Activated CD4-positive, alpha-beta memory T cell treated with anti-CD3 and anti-CD28 coated beads for 36 hours (primary cell): ENCODE results near the gene TSSK6. TPM values are rescaled to one million over a fixed set of nuclear protein-coding genes. Genes with fewer than 3 reads are reported as not detected.
A peak's percentile ranks its signal among the peaks of the same experiment; 100 is the strongest.
"Not testable (repeated sequence)": the region's sequence is repeated elsewhere in the genome, so short reads cannot be mapped to it uniquely, and the experiment has no call there.

Experiments used
- CTCF ChIA-PET: fragments of 350-600 bp; sonication (Branson Sonifier 250); formaldehyde crosslinking; loops from one replicate; lab custom pipeline; 2021; ENCODE audit warnings: antibody characterized with exemption, inconsistent platforms; lab: Charles Lee
- POLR2A ChIA-PET: fragments of 350-600 bp; sonication (Branson Sonifier 250); formaldehyde crosslinking; loops from one replicate; lab custom pipeline; 2021; ENCODE audit warnings: antibody characterized with exemption; lab: Charles Lee
- DNase-seq: peaks from one replicate; pipeline ENCODE4 v3.0.0-alpha.2; 2020
- H3K27ac Mint-ChIP-seq: one replicate; pipeline ENCODE4 v1.8.0; 2021; ENCODE audit warnings: mixed read lengths
- H3K27me3 Mint-ChIP-seq: one replicate; pipeline ENCODE4 v1.8.0; 2021; ENCODE audit warnings: mixed read lengths
- H3K36me3 Mint-ChIP-seq: one replicate; pipeline ENCODE4 v1.8.0; 2021; ENCODE audit warnings: mixed read lengths
- H3K4me1 Mint-ChIP-seq: one replicate; pipeline ENCODE4 v1.8.0; 2021; ENCODE audit warnings: low read depth, mixed read lengths
- H3K4me3 Mint-ChIP-seq: one replicate; pipeline ENCODE4 v1.8.0; 2021; ENCODE audit warnings: mild to moderate bottlenecking, mixed read lengths
- H3K9me3 Mint-ChIP-seq: one replicate; pipeline ENCODE4 v1.8.0; 2021; ENCODE audit warnings: mixed read lengths
- intact Hi-C: fragments of 100-400 bp; cut with micrococcal nuclease; formaldehyde crosslinking; loops from one replicate; pipeline ENCODE4 v1.15.1; 2023
- total RNA-seq, 2 experiments: library from RNA; stranded (reverse); gene quantifications; one replicate each; pipeline ENCODE4 v1.2.3, GENCODE V29; 2021

The TSSK6 gene
- total RNA-seq, 2 experiments from 2014 or later, result 3.1 to 4.7 TPM

- Mint-ChIP-seq H3K4me3 (no peak overlapping the region), H3K27me3 (no peaks in the 10 kb centered on the region), H3K27ac (peak overlapping the region; percentile 61), H3K36me3 (peaks cover 15% of the 10 kb centered on the region), H3K4me1 (peaks cover 86% of the 10 kb centered on the region), H3K9me3 (no peaks in the 10 kb centered on the region)
- CTCF ChIA-PET, result interaction anchor here (1.0 to 2.2 kb wide), 4 partner anchors 12 to 70 kb away, joined by 3 to 10 read pairs (median 6); partner anchors contain the start of gene GATAD2A
- POLR2A ChIA-PET, result no interaction called here
- DNase-seq, result no peak
- intact Hi-C loops, result loop anchor here (2.0 kb wide), 1 partner anchor 17 kb away; no protein-coding TSS in a partner anchor
Measured at GRCh38 chr19:19475849-19476828, 39.2 kb downstream of the TSSK6 start.

GRCh38 chr19:19475015-19475765 is 40.2 kb downstream of the TSSK6 start:
- peaks cover 85% of the 10 kb centered on the region for H3K4me1 Mint-ChIP-seq
- CTCF ChIA-PET, result interaction anchor here (0.7 to 2.2 kb wide), 3 partner anchors 15 to 45 kb away, joined by 3 to 10 read pairs (median 5); no protein-coding TSS in a partner anchor
- POLR2A ChIA-PET, result interaction anchor here (0.6 kb wide), 1 partner anchor 31 kb away, joined by 3 read pairs; no protein-coding TSS in a partner anchor
- peak overlapping the region; percentile 84 for H3K27ac Mint-ChIP-seq
- no peaks in the 10 kb centered on the region for H3K9me3 Mint-ChIP-seq
- intact Hi-C loops, result loop anchor here (2.0 kb wide), 1 partner anchor 16 kb away; no protein-coding TSS in a partner anchor
- no peak overlapping the region for H3K4me3 Mint-ChIP-seq
- peaks cover 14% of the 10 kb centered on the region for H3K36me3 Mint-ChIP-seq
- H3K27me3 Mint-ChIP-seq, result no peaks in the 10 kb centered on the region
- DNase-seq, result no peak

GRCh38 chr19:19472106-19472505 is 43.2 kb downstream of the TSSK6 start:
- peaks cover 17% of the 10 kb centered on the region for H3K9me3 Mint-ChIP-seq
- DNase-seq, POLR2A ChIA-PET, intact Hi-C loops, CTCF ChIA-PET, H3K4me3 Mint-ChIP-seq, H3K27me3 Mint-ChIP-seq: not testable (repeated sequence)
- H3K27ac Mint-ChIP-seq, result peak overlapping the region; percentile 19
- peaks cover 78% of the 10 kb centered on the region for H3K4me1 Mint-ChIP-seq
- H3K36me3 Mint-ChIP-seq, result peaks cover 28% of the 10 kb centered on the region

GRCh38 chr19:19471682-19472081 is 43.7 kb downstream of the TSSK6 start:
- Mint-ChIP-seq H3K36me3 (peaks cover 32% of the 10 kb centered on the region), H3K27me3 (no peaks in the 10 kb centered on the region), H3K27ac (peak overlapping the region; percentile 19), H3K9me3 (peaks cover 17% of the 10 kb centered on the region), H3K4me3 (no peak overlapping the region), H3K4me1 (peaks cover 74% of the 10 kb centered on the region)
- POLR2A ChIA-PET, result no interaction called here
- intact Hi-C loops, result no loop called here
- DNase-seq, result no peak
- CTCF ChIA-PET, result interaction anchor here (0.6 kb wide), 1 partner anchor 19 kb away, joined by 3 read pairs; no protein-coding TSS in a partner anchor

GRCh38 chr19:19470579-19470978 is 44.8 kb downstream of the TSSK6 start:
- Mint-ChIP-seq H3K4me1 (peaks cover 70% of the 10 kb centered on the region), H3K4me3 (no peak overlapping the region), H3K27me3 (no peaks in the 10 kb centered on the region), H3K36me3 (peaks cover 40% of the 10 kb centered on the region), H3K27ac (peak overlapping the region; percentile 29), H3K9me3 (peaks cover 17% of the 10 kb centered on the region)
- ChIA-PET POLR2A (no interaction called here), CTCF (interaction anchor here (3.0 kb wide), 1 partner anchor 20 kb away, joined by 9 read pairs; no protein-coding TSS in a partner anchor)
- intact Hi-C loops, result no loop called here
- DNase-seq, result no peak

GRCh38 chr19:19468424-19469050 is 46.8 kb downstream of the TSSK6 start:
- Mint-ChIP-seq H3K27ac (no peak overlapping the region), H3K27me3 (no peaks in the 10 kb centered on the region), H3K9me3 (peaks cover 17% of the 10 kb centered on the region), H3K4me1 (peaks cover 64% of the 10 kb centered on the region), H3K4me3 (no peak overlapping the region), H3K36me3 (peaks cover 44% of the 10 kb centered on the region)
- intact Hi-C loops, result no loop called here
- POLR2A ChIA-PET, result interaction anchor here (0.7 kb wide), 1 partner anchor 9 kb away, joined by 3 read pairs; no protein-coding TSS in a partner anchor
- no peak for DNase-seq
- CTCF ChIA-PET, result interaction anchor here (3.0 kb wide), 1 partner anchor 22 kb away, joined by 9 read pairs; no protein-coding TSS in a partner anchor

GRCh38 chr19:19466201-19466600 is 49.1 kb downstream of the TSSK6 start:
- H3K4me3 Mint-ChIP-seq, result no peak overlapping the region
- POLR2A ChIA-PET, result no interaction called here

GRCh38 chr19:19465436-19466070 is 49.8 kb downstream of the TSSK6 start:
- CTCF ChIA-PET, result interaction anchor here (0.7 kb wide), 1 partner anchor 54 kb away, joined by 4 read pairs; no protein-coding TSS in a partner anchor
- Mint-ChIP-seq H3K27ac (no peak overlapping the region), H3K4me1 (peaks cover 64% of the 10 kb centered on the region), H3K9me3 (peaks cover 17% of the 10 kb centered on the region), H3K27me3 (no peaks in the 10 kb centered on the region), H3K4me3 (no peak overlapping the region), H3K36me3 (peaks cover 41% of the 10 kb centered on the region)
- no peak for DNase-seq
- intact Hi-C loops, result no loop called here
- POLR2A ChIA-PET, result no interaction called here

More at GRCh38 chr19:19466201-19466600, 49.1 kb downstream of the TSSK6 start:
- peaks cover 64% of the 10 kb centered on the region for H3K4me1 Mint-ChIP-seq
- CTCF ChIA-PET, result interaction anchor here (0.7 kb wide), 1 partner anchor 55 kb away, joined by 4 read pairs; no protein-coding TSS in a partner anchor
- no peak overlapping the region for H3K27ac Mint-ChIP-seq
- no peak for DNase-seq
- H3K9me3 Mint-ChIP-seq, result peaks cover 17% of the 10 kb centered on the region
- peaks cover 41% of the 10 kb centered on the region for H3K36me3 Mint-ChIP-seq
- intact Hi-C loops, result no loop called here
- H3K27me3 Mint-ChIP-seq, result no peaks in the 10 kb centered on the region

- ChIA-PET CTCF (interaction anchor here (1.2 kb wide), 1 partner anchor 12 kb away, joined by 3 read pairs; no protein-coding TSS in a partner anchor), POLR2A (no interaction called here)
- Mint-ChIP-seq H3K4me1 (peaks cover 71% of the 10 kb centered on the region), H3K4me3 (no peak overlapping the region), H3K27ac (peak overlapping the region; percentile 24), H3K9me3 (peaks cover 17% of the 10 kb centered on the region), H3K27me3 (no peaks in the 10 kb centered on the region), H3K36me3 (peaks cover 40% of the 10 kb centered on the region)
- no peak for DNase-seq
- intact Hi-C loops, result no loop called here
Measured at GRCh38 chr19:19464339-19465098, 50.8 kb downstream of the TSSK6 start.
